Measurements from ENCODE around the gene HS1BP3. TPM values are rescaled to one million over a fixed set of nuclear protein-coding genes. Genes with fewer than 3 reads are reported as not detected.

The HS1BP3 gene
- total and polyA plus RNA-seq, 9 of the 15 experiments (the other 6 are each of a cell fraction or from before 2014, with no cell fraction given) = 0.41 to 8.3 (median 5.9) TPM

DNA sequence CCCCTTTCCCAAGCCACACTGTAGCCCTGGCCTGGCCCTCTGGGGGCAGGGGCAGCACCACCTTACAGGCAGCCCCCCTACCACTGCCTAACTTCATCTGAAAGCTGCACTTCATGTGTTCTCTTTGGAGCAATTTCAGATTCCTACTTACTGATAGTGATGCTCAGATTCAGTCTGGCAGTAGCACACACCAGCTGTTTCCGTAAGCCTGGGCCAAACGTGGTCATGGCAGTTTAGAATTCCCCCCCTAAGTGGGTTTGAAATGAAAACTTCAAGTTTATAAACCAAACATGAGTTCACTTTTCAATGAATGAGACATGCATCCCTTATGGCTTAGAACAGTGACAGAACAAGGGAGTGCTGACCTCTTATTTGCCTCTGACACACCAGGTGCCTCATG, 45.5 kb upstream of the HS1BP3 start:
- 90% methylated on average over 2 of the region's 2 CpGs for WGBS (ENCODE audit: insufficient coverage, low coverage, missing lambda C conversion rate)
- TF ChIP-seq MTF1 (CRISPR knock-in tag; IDR thresholded peaks at IDR 0.05; ENCODE audit: borderline replicate concordance) (no peak), HDAC6 (IDR thresholded peaks at IDR 0.05; ENCODE audit: low read depth, low read length) (no peak), NR2F6 (CRISPR knock-in tag; IDR thresholded peaks at IDR 0.05) (no peak), ZKSCAN3 (CRISPR knock-in tag; IDR thresholded peaks at IDR 0.05) (no peak), ZNF780A (CRISPR knock-in tag; IDR thresholded peaks at IDR 0.05) (no peak), ILK (tag; IDR thresholded peaks at IDR 0.05; ENCODE audit: borderline replicate concordance, low read depth) (no peak), SIX5 (IDR thresholded peaks at IDR 0.05; ENCODE audit: borderline replicate concordance in 1 of 2, insufficient read depth in 1 of 2, low read depth in 1 of 2, low read length in 2 of 2) (no peak), MTA1 (IDR thresholded peaks at IDR 0.05; ENCODE audit: borderline replicate concordance) (no peak), DIDO1 (tag; IDR thresholded peaks at IDR 0.05; ENCODE audit: low read depth) (no peak), TARDBP (IDR thresholded peaks at IDR 0.05) (no peak), STAG1 (CRISPR knock-in tag; IDR thresholded peaks at IDR 0.05; ENCODE audit: borderline replicate concordance) (no peak), MCM3 (IDR thresholded peaks at IDR 0.05) (no peak), CHD1 (IDR thresholded peaks at IDR 0.05; ENCODE audit: low read length) (no peak), SMAD3 (CRISPR knock-in tag; conservative IDR thresholded peaks at IDR 0.05) (no peak), ZNF23 (CRISPR knock-in tag; IDR thresholded peaks at IDR 0.05) (no peak)
- TF ChIP-seq, protein P1, sequence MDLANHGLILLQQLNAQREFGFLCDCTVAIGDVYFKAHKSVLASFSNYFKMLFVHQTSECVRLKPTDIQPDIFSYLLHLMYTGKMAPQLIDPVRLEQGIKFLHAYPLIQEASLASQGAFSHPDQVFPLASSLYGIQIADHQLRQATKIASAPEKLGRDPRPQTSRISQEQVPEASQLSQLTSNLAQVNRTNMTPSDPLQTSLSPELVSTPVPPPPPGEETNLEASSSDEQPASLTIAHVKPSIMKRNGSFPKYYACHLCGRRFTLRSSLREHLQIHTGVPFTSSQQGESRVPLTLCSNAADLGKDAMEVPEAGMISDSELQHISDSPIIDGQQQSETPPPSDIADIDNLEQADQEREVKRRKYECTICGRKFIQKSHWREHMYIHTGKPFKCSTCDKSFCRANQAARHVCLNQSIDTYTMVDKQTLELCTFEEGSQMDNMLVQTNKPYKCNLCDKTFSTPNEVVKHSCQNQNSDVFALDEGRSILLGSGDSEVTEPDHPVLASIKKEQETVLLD (IDR thresholded peaks at IDR 0.05) = no peak
- TF ChIP-seq, protein P2, sequence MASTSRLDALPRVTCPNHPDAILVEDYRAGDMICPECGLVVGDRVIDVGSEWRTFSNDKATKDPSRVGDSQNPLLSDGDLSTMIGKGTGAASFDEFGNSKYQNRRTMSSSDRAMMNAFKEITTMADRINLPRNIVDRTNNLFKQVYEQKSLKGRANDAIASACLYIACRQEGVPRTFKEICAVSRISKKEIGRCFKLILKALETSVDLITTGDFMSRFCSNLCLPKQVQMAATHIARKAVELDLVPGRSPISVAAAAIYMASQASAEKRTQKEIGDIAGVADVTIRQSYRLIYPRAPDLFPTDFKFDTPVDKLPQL (IDR thresholded peaks at IDR 0.05; ENCODE audit: extremely low read depth, insufficient read length) = no peak
- TF ChIP-seq, protein P3, sequence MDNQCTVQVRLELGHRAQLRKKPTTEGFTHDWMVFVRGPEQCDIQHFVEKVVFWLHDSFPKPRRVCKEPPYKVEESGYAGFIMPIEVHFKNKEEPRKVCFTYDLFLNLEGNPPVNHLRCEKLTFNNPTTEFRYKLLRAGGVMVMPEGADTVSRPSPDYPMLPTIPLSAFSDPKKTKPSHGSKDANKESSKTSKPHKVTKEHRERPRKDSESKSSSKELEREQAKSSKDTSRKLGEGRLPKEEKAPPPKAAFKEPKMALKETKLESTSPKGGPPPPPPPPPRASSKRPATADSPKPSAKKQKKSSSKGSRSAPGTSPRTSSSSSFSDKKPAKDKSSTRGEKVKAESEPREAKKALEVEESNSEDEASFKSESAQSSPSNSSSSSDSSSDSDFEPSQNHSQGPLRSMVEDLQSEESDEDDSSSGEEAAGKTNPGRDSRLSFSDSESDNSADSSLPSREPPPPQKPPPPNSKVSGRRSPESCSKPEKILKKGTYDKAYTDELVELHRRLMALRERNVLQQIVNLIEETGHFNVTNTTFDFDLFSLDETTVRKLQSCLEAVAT (IDR thresholded peaks at IDR 0.05) = no peak
- TF ChIP-seq, protein P4, sequence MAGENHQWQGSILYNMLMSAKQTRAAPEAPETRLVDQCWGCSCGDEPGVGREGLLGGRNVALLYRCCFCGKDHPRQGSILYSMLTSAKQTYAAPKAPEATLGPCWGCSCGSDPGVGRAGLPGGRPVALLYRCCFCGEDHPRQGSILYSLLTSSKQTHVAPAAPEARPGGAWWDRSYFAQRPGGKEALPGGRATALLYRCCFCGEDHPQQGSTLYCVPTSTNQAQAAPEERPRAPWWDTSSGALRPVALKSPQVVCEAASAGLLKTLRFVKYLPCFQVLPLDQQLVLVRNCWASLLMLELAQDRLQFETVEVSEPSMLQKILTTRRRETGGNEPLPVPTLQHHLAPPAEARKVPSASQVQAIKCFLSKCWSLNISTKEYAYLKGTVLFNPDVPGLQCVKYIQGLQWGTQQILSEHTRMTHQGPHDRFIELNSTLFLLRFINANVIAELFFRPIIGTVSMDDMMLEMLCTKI (IDR thresholded peaks at IDR 0.05; ENCODE audit: partially characterized antibody) = no peak
- Histone ChIP-seq H3K4me3 (no peak overlapping the region), H4K20me1 (replicated peaks; ENCODE audit: control insufficient read depth, insufficient read depth, low read length) (no peaks in the 10 kb centered on the region), H3K79me2 (ENCODE audit: control insufficient read depth, insufficient read depth, low read length) (no peaks in the 10 kb centered on the region), H3K36me3 (ENCODE audit: control insufficient read depth, insufficient read depth, low read length) (peaks cover 40% of the 10 kb centered on the region; the same call in 2 of the 3 replicates), H3K4me1 (replicated peaks in 1 of 2; ENCODE audit: control insufficient read depth in 2 of 2, insufficient read depth in 2 of 2, low read length in 2 of 2) (peaks cover 0 to 4% of the 10 kb centered on the region in 2 experiments; a peak in 2 of 5 replicates), H3K4me2 (ENCODE audit: insufficient read depth, low read length) (no peak overlapping the region), H3K9ac (ENCODE audit: insufficient read depth in 1 of 2, low read depth in 2 of 2, low read length in 2 of 2) (no peak overlapping the region), H3K9me1 (ENCODE audit: control insufficient read depth, insufficient read depth, low read length) (no peaks in the 10 kb centered on the region), H3K9me3 (replicated peaks; ENCODE audit: control insufficient read depth, insufficient read depth, low read depth, low read length) (no peaks in the 10 kb centered on the region), H2AFZ (ENCODE audit: low read depth, low read length) (no peak overlapping the region), H3K27me3 (ENCODE audit: control insufficient read depth in 2 of 2, insufficient read depth in 2 of 2, low read length in 2 of 2) (no peaks in the 10 kb centered on the region), H3K27ac (ENCODE audit: extremely low read depth, low read depth, low read length) (no peak overlapping the region)
- in situ Hi-C loops (cut with MboI) = no loop called here
- ChIA-PET CTCF (ENCODE audit: low intra/inter-chr PET ratio) (no interaction called here), POLR2A (interaction anchor here (0.7 to 1.0 kb wide), 2 partner anchors 8 to 85 kb away, joined by 3 read pairs; no protein-coding TSS in a partner anchor)
- BruUV-seq (replicated peaks) = no TSS peak
- no peak for FAIRE-seq
- intact Hi-C loops (cut with micrococcal nuclease) = no loop called here
- DNase-seq (ENCODE audit: extremely low read depth in 1 of 4, low spot score in 3 of 4) = no peak
- no peak for ATAC-seq
